Uterus (tissue), 4 donors: ENCODE results near the gene GBX1. TPM values are rescaled to one million over a fixed set of nuclear protein-coding genes. Genes with fewer than 3 reads are reported as not detected.

ENCODE experiments used
- DNase-seq, 2 donors: peaks; one replicate each; pipeline ENCODE4 v3.0.0-alpha.2; 2019 to 2020
- H3K27ac ChIP-seq, 2 donors: fragments of 200-600 bp; sonication (generic); 1 replicate in 1 of 2; 2 replicates in 1 of 2; pipeline ENCODE4 v1.5.1; 2016 to 2018
- H3K27me3 ChIP-seq, 2 donors: fragments of 200-600 bp; sonication (generic); one replicate each; pipeline ENCODE4 v1.5.1; 2018 to 2019; ENCODE audit warnings: control low read depth in 1 of 2
- H3K36me3 ChIP-seq, 2 donors: fragments of 200-600 bp; sonication (generic); one replicate each; pipeline ENCODE4 v1.5.1; 2019; ENCODE audit warnings: control low read depth in 1 of 2
- H3K4me1 ChIP-seq, 2 donors: fragments of 200-600 bp; sonication (generic); one replicate each; pipeline ENCODE4 v1.5.1; 2018 to 2019; ENCODE audit warnings: control low read depth in 1 of 2
- H3K4me3 ChIP-seq, 2 donors: fragments of 200-600 bp; sonication (generic); 1 replicate in 1 of 2; 2 replicates in 1 of 2; pipeline ENCODE4 v1.5.1; 2018 to 2019; ENCODE audit warnings: mild to moderate bottlenecking in 1 of 2
- H3K9me3 ChIP-seq, 2 donors: fragments of 200-600 bp; sonication (generic); one replicate each; pipeline ENCODE4 v1.5.1; 2019; ENCODE audit warnings: control low read depth in 1 of 2
- POLR2A ChIP-seq, 2 donors: fragments of 450-650 bp; IDR thresholded peaks; one replicate each; pipeline ENCODE4 v1.6.1; 2016; ENCODE audit warnings: antibody characterized with exemption in 2 of 2, mild to moderate bottlenecking in 1 of 2, moderate library complexity in 1 of 2
- intact Hi-C: fragments of 100-400 bp; cut with DNase I; formaldehyde crosslinking; loops from one replicate; pipeline ENCODE4 v1.15.1; 2023; ENCODE audit warnings: low total_unique reads
- total RNA-seq, 4 donors: library from RNA; depleted of rRNA in 3 of 4; stranded (reverse); fragments of >200 nt in 3 of 4; gene quantifications; one replicate each; pipeline versions ENCODE4 v1.1.0 to v1.2.4, GENCODE V29; 2014 to 2023
- TF ChIP-seq, protein P1 (sequence below), 4 experiments: fragments of 200-600 bp in 2 of 4; fragments of 450-650 bp in 2 of 4; sonication (generic) in 2 of 4; IDR thresholded peaks; one replicate each; pipeline ENCODE4 v1.5.1; 2016 to 2019; ENCODE audit warnings: antibody characterized with exemption in 4 of 4, mild to moderate bottlenecking in 2 of 4, moderate library complexity in 1 of 4
- donor health status: DM: yes; HTN: yes; CAD: no.

GBX1 gene
- total RNA-seq = under 1 TPM in 1 of 4 donors, not detected in 3; 0.41 TPM

- H3K36me3 ChIP-seq = no peaks in the 10 kb centered on the region
- intact Hi-C loops = no loop called here
- DNase-seq = no peak
- H3K27ac ChIP-seq = no peak within 1 kb of the TSS
- peak within 1 kb of the TSS in 1 of 2 donors; percentile 34 for H3K4me3 ChIP-seq
- peaks cover 7 to 24% of the 10 kb centered on the region in 2 donors for H3K27me3 ChIP-seq
- no peaks in the 10 kb centered on the region for H3K9me3 ChIP-seq
- H3K4me1 ChIP-seq = peaks cover 0 to 15% of the 10 kb centered on the region in 2 donors
- TF ChIP-seq, protein P1, sequence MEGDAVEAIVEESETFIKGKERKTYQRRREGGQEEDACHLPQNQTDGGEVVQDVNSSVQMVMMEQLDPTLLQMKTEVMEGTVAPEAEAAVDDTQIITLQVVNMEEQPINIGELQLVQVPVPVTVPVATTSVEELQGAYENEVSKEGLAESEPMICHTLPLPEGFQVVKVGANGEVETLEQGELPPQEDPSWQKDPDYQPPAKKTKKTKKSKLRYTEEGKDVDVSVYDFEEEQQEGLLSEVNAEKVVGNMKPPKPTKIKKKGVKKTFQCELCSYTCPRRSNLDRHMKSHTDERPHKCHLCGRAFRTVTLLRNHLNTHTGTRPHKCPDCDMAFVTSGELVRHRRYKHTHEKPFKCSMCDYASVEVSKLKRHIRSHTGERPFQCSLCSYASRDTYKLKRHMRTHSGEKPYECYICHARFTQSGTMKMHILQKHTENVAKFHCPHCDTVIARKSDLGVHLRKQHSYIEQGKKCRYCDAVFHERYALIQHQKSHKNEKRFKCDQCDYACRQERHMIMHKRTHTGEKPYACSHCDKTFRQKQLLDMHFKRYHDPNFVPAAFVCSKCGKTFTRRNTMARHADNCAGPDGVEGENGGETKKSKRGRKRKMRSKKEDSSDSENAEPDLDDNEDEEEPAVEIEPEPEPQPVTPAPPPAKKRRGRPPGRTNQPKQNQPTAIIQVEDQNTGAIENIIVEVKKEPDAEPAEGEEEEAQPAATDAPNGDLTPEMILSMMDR (IDR thresholded peaks at IDR 0.05) = peak in 2 of 4 experiments; percentile 17 to 18
- no peak for TF ChIP-seq POLR2A (IDR thresholded peaks at IDR 0.05)
Observed at GRCh38 chr7:151167197-151167961, at the start of gene GBX1. Gene GBX1, minus strand, starts transcription at chr7:151167694. Its CDS starts 146 bp downstream, at chr7:151167548.

GRCh38 chr7:151215396-151215795, 47.9 kb upstream of the GBX1 start:
- H3K27ac ChIP-seq = no peak overlapping the region
- no peak for DNase-seq
- H3K27me3 ChIP-seq = no peaks in the 10 kb centered on the region
- H3K4me3 ChIP-seq = no peak overlapping the region
- no peaks in the 10 kb centered on the region for H3K36me3 ChIP-seq
- TF ChIP-seq POLR2A (IDR thresholded peaks at IDR 0.05) = no peak
- TF ChIP-seq, protein P1 (IDR thresholded peaks at IDR 0.05) = no peak
- no peaks in the 10 kb centered on the region for H3K9me3 ChIP-seq
- intact Hi-C loops = no loop called here
- no peaks in the 10 kb centered on the region for H3K4me1 ChIP-seq

GRCh38 chr7:151213826-151214225, 46.3 kb upstream of the GBX1 start:
- Histone ChIP-seq H3K4me3 (no peak overlapping the region), H3K36me3 (no peaks in the 10 kb centered on the region), H3K27me3 (no peaks in the 10 kb centered on the region), H3K4me1 (no peaks in the 10 kb centered on the region), H3K9me3 (no peaks in the 10 kb centered on the region), H3K27ac (no peak overlapping the region)
- TF ChIP-seq, protein P1 (IDR thresholded peaks at IDR 0.05) = no peak
- intact Hi-C loops = no loop called here
- DNase-seq = no peak

DNA sequence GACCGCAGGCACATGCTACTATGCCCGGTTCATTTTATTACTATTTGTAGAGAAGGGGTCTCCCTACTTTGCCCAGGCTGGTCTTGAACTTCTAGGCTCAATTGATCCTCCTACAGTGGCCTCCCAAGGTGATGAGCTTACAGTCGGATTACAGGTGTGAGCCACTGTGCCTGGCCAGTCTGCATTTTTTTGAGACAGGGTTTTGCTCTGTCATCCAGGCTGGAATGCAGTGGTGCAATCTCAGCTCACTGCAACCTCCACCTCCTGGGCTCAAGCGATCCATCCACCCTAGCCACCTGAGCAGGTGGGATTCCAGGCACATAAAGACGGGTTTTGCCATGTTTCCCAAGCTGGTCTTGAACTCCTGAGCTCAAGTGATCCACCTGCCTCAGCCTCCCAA, 45.1 kb upstream of the GBX1 start:
- Histone ChIP-seq H3K27ac (no peak overlapping the region), H3K27me3 (no peaks in the 10 kb centered on the region), H3K4me1 (no peaks in the 10 kb centered on the region), H3K36me3 (no peaks in the 10 kb centered on the region), H3K4me3 (no peak overlapping the region), H3K9me3 (no peaks in the 10 kb centered on the region)
- intact Hi-C loops = no loop called here
- TF ChIP-seq POLR2A (IDR thresholded peaks at IDR 0.05) = no peak
- TF ChIP-seq, protein P1 (IDR thresholded peaks at IDR 0.05) = no peak
- DNase-seq = no peak

DNA sequence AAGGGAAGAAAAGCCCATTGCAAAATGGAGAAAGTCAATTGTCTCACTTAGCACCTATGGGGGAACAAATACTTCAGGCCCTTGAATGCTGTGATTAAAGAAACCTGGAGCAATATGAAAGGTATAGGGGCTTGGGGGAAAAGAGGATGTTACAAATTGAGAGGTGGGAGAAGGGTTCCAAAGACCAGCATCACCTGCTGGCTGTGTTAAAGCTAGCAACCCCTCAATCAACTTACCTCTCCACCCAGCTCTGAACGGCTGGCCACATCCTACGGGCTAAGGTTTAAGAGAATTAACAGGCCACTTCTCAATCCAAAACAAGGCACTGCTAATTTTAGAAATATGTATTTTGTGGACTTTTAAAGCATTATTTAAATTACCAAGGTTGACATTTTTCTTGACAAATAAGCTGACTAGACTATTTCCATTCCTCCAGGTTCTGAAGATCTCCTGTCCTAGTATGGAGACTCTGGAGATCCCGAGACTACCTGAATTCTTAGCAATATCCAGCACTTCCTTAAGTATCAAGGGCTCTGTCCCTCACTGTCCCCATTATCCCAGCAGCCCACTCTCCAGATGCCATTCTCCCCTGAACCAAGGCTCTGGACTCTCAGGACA, 43.8 kb upstream of the GBX1 start:
- TF ChIP-seq POLR2A (IDR thresholded peaks at IDR 0.05) = no peak
- TF ChIP-seq, protein P1 (IDR thresholded peaks at IDR 0.05) = no peak
- intact Hi-C loops = no loop called here
- Histone ChIP-seq H3K9me3 (no peaks in the 10 kb centered on the region), H3K36me3 (no peaks in the 10 kb centered on the region), H3K27ac (no peak overlapping the region), H3K4me1 (no peaks in the 10 kb centered on the region), H3K4me3 (no peak overlapping the region), H3K27me3 (no peaks in the 10 kb centered on the region)
- DNase-seq = no peak
